ENCODE data around the gene PPP6R2. TPM values are rescaled to one million over a fixed set of nuclear protein-coding genes. Genes with fewer than 3 reads are reported as not detected.
A peak's percentile ranks its signal among the peaks of the same experiment; 100 is the strongest.

The PPP6R2 gene
- total RNA-seq, 2 donors from 2014 or later: 62.1 to 63.7 TPM

DNA sequence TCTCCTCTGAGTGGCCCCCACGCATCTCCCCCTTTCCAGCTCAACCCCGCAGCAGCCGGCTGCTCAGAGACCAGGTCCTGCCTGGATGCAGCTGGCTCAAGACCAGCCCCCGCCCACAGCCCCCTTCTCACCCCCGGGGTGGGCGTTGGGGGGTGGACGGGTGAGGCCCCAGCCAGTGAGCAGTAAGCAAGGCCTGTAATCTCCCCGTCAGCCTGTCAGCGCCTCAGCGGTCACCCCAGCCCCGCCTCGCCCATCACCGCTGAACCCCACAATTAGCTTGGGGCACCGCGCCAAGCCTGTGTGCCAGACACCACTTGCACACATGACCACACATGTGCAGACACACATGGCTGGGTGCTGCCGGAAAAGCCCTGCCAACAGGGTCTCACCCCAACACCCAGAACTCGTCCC, 41.5 kb upstream of the PPP6R2 start:
- no peak for DNase-seq

GRCh38 chr22:50302041-50302541, 41.0 kb upstream of the PPP6R2 start:
- no peak for DNase-seq
- no peaks in the 10 kb centered on the region for H3K36me3 Mint-ChIP-seq (ENCODE audit: low read depth)
- H3K27ac Mint-ChIP-seq: no peak overlapping the region
- no peak for ATAC-seq
- no peaks in the 10 kb centered on the region for H3K9me3 ChIP-seq (ENCODE audit: control insufficient read depth, low read length, poor library complexity, severe bottlenecking)
- H3K4me3 Mint-ChIP-seq: peak overlapping the region; percentile 31
- peaks cover 6% of the 10 kb centered on the region for H3K4me1 Mint-ChIP-seq
- H3K27me3 Mint-ChIP-seq: peaks cover 26% of the 10 kb centered on the region

More for the DNA sequence above, 41.5 kb upstream of the PPP6R2 start:
- H3K36me3 Mint-ChIP-seq (ENCODE audit: low read depth): no peaks in the 10 kb centered on the region
- peaks cover 26% of the 10 kb centered on the region for H3K27me3 Mint-ChIP-seq
- no peak overlapping the region for H3K27ac Mint-ChIP-seq
- H3K4me3 Mint-ChIP-seq: no peak overlapping the region
- ATAC-seq: no peak
- no peaks in the 10 kb centered on the region for H3K9me3 ChIP-seq (ENCODE audit: control insufficient read depth, low read length, poor library complexity, severe bottlenecking)
- peaks cover 6% of the 10 kb centered on the region for H3K4me1 Mint-ChIP-seq

GRCh38 chr22:50302564-50302963, 40.6 kb upstream of the PPP6R2 start:
- no peak overlapping the region for H3K27ac Mint-ChIP-seq
- no peaks in the 10 kb centered on the region for H3K36me3 Mint-ChIP-seq (ENCODE audit: low read depth)
- peak overlapping the region; percentile 31 for H3K4me3 Mint-ChIP-seq
- ATAC-seq: no peak
- no peaks in the 10 kb centered on the region for H3K9me3 ChIP-seq (ENCODE audit: control insufficient read depth, low read length, poor library complexity, severe bottlenecking)
- H3K4me1 Mint-ChIP-seq: peaks cover 6% of the 10 kb centered on the region
- H3K27me3 Mint-ChIP-seq: peaks cover 23% of the 10 kb centered on the region
- no peak for DNase-seq

- no peak for ATAC-seq
- no peak overlapping the region for H3K27ac Mint-ChIP-seq
Measured at GRCh38 chr22:50303515-50303847, 39.6 kb upstream of the PPP6R2 start.

DNA sequence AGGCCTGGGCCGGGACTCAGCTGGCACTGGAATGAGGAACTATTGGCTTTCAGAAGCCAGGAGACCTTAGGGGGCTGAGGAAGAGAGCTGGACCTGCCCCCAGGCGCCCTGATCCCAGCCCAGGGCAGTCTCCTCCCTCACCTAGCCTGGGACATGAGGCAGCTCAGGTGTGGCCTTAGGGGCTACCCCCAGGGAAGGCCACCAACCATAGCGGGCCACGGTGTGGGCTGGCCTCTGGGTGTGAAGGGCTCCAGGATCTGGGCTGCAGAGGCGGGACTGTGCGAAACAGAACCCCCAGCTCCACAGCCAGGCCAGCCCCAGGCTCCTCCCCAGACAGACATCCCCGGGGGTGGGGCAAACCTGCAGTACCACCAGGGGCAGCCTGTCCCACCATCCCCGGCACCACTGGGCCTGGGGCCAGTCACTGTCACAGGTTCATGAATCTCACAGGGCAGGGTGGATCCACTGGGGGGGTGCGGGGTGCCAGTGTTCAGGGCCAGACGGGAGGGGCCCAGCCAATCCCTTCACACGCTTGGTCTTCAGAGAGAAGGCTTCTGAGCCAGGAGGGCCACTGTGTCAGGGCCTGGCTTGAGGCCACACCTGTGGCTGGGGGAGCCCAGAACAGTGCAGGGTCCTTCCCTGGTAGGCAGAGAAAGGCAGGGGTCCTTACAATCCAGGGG, 39.1 kb upstream of the PPP6R2 start:
- Mint-ChIP-seq H3K4me3 (no peak overlapping the region), H3K36me3 (ENCODE audit: low read depth) (no peaks in the 10 kb centered on the region), H3K27me3 (peaks cover 12% of the 10 kb centered on the region), H3K4me1 (peaks cover 8% of the 10 kb centered on the region), H3K27ac (no peak overlapping the region)
- H3K9me3 ChIP-seq (ENCODE audit: control insufficient read depth, low read length, poor library complexity, severe bottlenecking): no peaks in the 10 kb centered on the region
- no peak for DNase-seq
- ATAC-seq: peak; percentile 37

More at GRCh38 chr22:50303515-50303847, 39.6 kb upstream of the PPP6R2 start:
- no peak overlapping the region for H3K4me3 Mint-ChIP-seq
- H3K27me3 Mint-ChIP-seq: peaks cover 14% of the 10 kb centered on the region
- no peaks in the 10 kb centered on the region for H3K36me3 Mint-ChIP-seq (ENCODE audit: low read depth)
- no peaks in the 10 kb centered on the region for H3K9me3 ChIP-seq (ENCODE audit: control insufficient read depth, low read length, poor library complexity, severe bottlenecking)
- DNase-seq: no peak
- peaks cover 6% of the 10 kb centered on the region for H3K4me1 Mint-ChIP-seq

DNA sequence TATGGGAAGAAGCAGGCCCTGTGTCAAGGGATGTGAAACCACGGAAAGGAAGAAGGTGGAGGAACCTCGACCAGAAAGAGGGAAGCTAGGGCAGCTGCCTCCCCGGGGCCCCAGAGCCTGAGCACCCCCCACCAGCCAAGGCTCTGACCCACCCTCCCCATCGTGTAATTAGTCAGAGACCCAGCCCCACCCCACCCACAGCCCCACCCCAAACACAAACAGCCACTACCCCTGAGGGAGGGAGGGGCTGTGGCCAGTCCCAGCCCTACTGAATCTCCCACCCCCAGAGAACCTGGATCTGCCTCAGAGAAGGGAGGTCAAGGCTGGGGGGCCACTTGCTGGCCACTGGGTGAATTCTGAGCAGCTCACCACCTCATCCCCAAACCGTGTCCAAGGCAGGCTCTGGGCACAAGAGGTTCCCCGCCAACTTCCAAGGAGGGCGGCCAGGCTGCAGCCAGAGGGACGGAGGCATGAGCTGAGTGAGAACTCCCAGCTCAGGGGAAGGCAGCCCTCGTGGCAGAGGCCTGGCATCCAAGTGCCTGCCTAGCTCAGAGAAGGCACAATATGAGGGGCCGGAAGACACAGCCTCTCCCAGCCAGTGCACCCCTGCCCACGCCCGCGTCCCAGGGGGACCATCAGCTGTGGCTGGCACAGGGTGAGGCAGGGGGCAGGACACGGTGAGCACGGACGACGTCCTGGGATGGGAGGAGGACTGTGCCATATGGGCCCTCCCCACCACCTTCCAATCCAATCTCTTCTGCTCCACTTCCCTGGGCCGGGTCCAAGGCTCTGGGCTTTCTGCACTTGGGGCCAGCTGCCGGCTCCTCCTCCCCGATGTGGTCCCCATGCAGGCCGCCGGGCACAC, 38.4 kb upstream of the PPP6R2 start:
- H3K36me3 Mint-ChIP-seq (ENCODE audit: low read depth): no peaks in the 10 kb centered on the region
- H3K4me3 Mint-ChIP-seq: no peak overlapping the region
- no peaks in the 10 kb centered on the region for H3K9me3 ChIP-seq (ENCODE audit: control insufficient read depth, low read length, poor library complexity, severe bottlenecking)
- DNase-seq (no peak), ATAC-seq (peak; percentile 22)
- H3K27me3 Mint-ChIP-seq: peaks cover 12% of the 10 kb centered on the region
- peaks cover 8% of the 10 kb centered on the region for H3K4me1 Mint-ChIP-seq
- H3K27ac Mint-ChIP-seq: no peak overlapping the region

- Mint-ChIP-seq H3K27me3 (peaks cover 12% of the 10 kb centered on the region), H3K4me1 (peaks cover 8% of the 10 kb centered on the region), H3K27ac (no peak overlapping the region), H3K4me3 (no peak overlapping the region), H3K36me3 (ENCODE audit: low read depth) (no peaks in the 10 kb centered on the region)
- DNase-seq: no peak
- no peak for ATAC-seq
- H3K9me3 ChIP-seq (ENCODE audit: control insufficient read depth, low read length, poor library complexity, severe bottlenecking): no peaks in the 10 kb centered on the region
Measured at GRCh38 chr22:50305393-50305922, 37.7 kb upstream of the PPP6R2 start.

GRCh38 chr22:50305923-50306566, 37.1 kb upstream of the PPP6R2 start:
- no peak for ATAC-seq
- DNase-seq: no peak
- H3K4me1 Mint-ChIP-seq: peaks cover 8% of the 10 kb centered on the region
- no peak overlapping the region for H3K27ac Mint-ChIP-seq
- no peaks in the 10 kb centered on the region for H3K36me3 Mint-ChIP-seq (ENCODE audit: low read depth)
- H3K9me3 ChIP-seq (ENCODE audit: control insufficient read depth, low read length, poor library complexity, severe bottlenecking): no peaks in the 10 kb centered on the region
- peaks cover 12% of the 10 kb centered on the region for H3K27me3 Mint-ChIP-seq
- peak overlapping the region; percentile 61 for H3K4me3 Mint-ChIP-seq

GRCh38 chr22:50306753-50307749, 36.1 kb upstream of the PPP6R2 start, which contains the start of gene PLXNB2:
Gene PLXNB2, minus strand, starts transcription at chr22:50307646. Its CDS starts 17,062 bp downstream, at chr22:50290584.
- Mint-ChIP-seq H3K36me3 (ENCODE audit: low read depth) (no peaks in the 10 kb centered on the region), H3K4me1 (peaks cover 8% of the 10 kb centered on the region), H3K27ac (no peak within 1 kb of the TSS), H3K27me3 (peaks cover 12% of the 10 kb centered on the region), H3K4me3 (peak within 1 kb of the TSS; percentile 62)
- DNase-seq: no peak
- peak; percentile 39 for ATAC-seq
- no peaks in the 10 kb centered on the region for H3K9me3 ChIP-seq (ENCODE audit: control insufficient read depth, low read length, poor library complexity, severe bottlenecking)

- peaks cover 12% of the 10 kb centered on the region for H3K27me3 Mint-ChIP-seq
- no peaks in the 10 kb centered on the region for H3K9me3 ChIP-seq (ENCODE audit: control insufficient read depth, low read length, poor library complexity, severe bottlenecking)
- ATAC-seq (no peak), DNase-seq (no peak)
- H3K27ac Mint-ChIP-seq: no peak overlapping the region
- H3K36me3 Mint-ChIP-seq (ENCODE audit: low read depth): no peaks in the 10 kb centered on the region
- peaks cover 8% of the 10 kb centered on the region for H3K4me1 Mint-ChIP-seq
- H3K4me3 Mint-ChIP-seq: peak overlapping the region; percentile 62
Measured at GRCh38 chr22:50307890-50308596, 35.1 kb upstream of the PPP6R2 start.

GRCh38 chr22:50308597-50308935, 34.6 kb upstream of the PPP6R2 start:
- H3K36me3 Mint-ChIP-seq (ENCODE audit: low read depth): no peaks in the 10 kb centered on the region
- H3K27ac Mint-ChIP-seq: no peak overlapping the region
- H3K9me3 ChIP-seq (ENCODE audit: control insufficient read depth, low read length, poor library complexity, severe bottlenecking): no peaks in the 10 kb centered on the region
- ATAC-seq (no peak), DNase-seq (no peak)
- H3K4me1 Mint-ChIP-seq: peaks cover 8% of the 10 kb centered on the region
- peak overlapping the region; percentile 62 for H3K4me3 Mint-ChIP-seq
- peaks cover 12% of the 10 kb centered on the region for H3K27me3 Mint-ChIP-seq

All from T-helper 17 cell (primary cell).